ENCODE data around the gene SYNDIG1.

DNA sequence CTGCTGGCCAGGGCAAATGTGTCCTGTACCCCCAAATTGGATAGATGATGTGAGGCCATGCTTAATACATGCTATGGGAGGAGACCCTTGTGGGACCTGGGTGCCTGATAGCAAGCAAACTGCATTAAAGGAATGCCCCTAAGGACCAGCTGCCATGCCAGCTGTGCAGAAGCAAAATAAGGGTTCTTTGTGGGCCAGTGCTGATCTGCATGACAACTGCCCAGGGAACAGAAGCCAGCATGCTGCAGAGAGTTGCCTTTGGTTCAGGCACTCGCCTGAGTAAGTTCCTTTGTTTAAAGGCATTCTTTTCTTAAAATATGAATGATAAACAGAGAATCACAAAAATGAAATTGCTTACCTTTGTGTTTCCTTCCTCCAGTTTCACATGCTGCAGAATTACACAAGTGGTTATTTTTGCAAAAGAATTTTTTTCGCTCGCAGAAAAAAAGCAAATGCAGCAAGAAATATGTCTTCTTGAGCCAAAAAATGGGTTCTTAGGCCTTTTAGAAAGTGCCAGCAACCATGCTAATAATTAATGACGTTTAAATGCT is 6.9 kb upstream of the SYNDIG1 start:
- TF ChIP-seq, protein P1, sequence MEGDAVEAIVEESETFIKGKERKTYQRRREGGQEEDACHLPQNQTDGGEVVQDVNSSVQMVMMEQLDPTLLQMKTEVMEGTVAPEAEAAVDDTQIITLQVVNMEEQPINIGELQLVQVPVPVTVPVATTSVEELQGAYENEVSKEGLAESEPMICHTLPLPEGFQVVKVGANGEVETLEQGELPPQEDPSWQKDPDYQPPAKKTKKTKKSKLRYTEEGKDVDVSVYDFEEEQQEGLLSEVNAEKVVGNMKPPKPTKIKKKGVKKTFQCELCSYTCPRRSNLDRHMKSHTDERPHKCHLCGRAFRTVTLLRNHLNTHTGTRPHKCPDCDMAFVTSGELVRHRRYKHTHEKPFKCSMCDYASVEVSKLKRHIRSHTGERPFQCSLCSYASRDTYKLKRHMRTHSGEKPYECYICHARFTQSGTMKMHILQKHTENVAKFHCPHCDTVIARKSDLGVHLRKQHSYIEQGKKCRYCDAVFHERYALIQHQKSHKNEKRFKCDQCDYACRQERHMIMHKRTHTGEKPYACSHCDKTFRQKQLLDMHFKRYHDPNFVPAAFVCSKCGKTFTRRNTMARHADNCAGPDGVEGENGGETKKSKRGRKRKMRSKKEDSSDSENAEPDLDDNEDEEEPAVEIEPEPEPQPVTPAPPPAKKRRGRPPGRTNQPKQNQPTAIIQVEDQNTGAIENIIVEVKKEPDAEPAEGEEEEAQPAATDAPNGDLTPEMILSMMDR (IDR thresholded peaks at IDR 0.05) = no peak
- TF ChIP-seq SIN3A (IDR thresholded peaks at IDR 0.05; ENCODE audit: borderline replicate concordance, insufficient read depth, low read depth, low read length) (no peak), POLR2AphosphoS5 (IDR thresholded peaks at IDR 0.05; ENCODE audit: low read depth, low read length) (no peak), TCF7L2 (IDR thresholded peaks at IDR 0.05; ENCODE audit: low read depth, low read length) (no peak)
- TF ChIP-seq, protein P2, sequence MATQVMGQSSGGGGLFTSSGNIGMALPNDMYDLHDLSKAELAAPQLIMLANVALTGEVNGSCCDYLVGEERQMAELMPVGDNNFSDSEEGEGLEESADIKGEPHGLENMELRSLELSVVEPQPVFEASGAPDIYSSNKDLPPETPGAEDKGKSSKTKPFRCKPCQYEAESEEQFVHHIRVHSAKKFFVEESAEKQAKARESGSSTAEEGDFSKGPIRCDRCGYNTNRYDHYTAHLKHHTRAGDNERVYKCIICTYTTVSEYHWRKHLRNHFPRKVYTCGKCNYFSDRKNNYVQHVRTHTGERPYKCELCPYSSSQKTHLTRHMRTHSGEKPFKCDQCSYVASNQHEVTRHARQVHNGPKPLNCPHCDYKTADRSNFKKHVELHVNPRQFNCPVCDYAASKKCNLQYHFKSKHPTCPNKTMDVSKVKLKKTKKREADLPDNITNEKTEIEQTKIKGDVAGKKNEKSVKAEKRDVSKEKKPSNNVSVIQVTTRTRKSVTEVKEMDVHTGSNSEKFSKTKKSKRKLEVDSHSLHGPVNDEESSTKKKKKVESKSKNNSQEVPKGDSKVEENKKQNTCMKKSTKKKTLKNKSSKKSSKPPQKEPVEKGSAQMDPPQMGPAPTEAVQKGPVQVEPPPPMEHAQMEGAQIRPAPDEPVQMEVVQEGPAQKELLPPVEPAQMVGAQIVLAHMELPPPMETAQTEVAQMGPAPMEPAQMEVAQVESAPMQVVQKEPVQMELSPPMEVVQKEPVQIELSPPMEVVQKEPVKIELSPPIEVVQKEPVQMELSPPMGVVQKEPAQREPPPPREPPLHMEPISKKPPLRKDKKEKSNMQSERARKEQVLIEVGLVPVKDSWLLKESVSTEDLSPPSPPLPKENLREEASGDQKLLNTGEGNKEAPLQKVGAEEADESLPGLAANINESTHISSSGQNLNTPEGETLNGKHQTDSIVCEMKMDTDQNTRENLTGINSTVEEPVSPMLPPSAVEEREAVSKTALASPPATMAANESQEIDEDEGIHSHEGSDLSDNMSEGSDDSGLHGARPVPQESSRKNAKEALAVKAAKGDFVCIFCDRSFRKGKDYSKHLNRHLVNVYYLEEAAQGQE (IDR thresholded peaks at IDR 0.05; ENCODE audit: insufficient read depth in 1 of 2, low read depth in 2 of 2, low read length in 1 of 2) = no peak

Data from Panc1 (cell line).